SKM-1 treated with dmso at 0.1 percent for 144 hours (cell line): ENCODE results near the gene KLK6.

Experiments used
- DNase-seq: peaks from one replicate; lab custom pipeline; 2025; ENCODE audit not compliant: unreplicated experiment; lab: John Stamatoyannopoulos, UW

The KLK6 gene

GRCh38 chr19:50912727-50913716 is 56.4 kb downstream of the KLK6 start:
- no peak for DNase-seq

- no peak for DNase-seq
Measured at GRCh38 chr19:50912102-50912599, 57.2 kb downstream of the KLK6 start.

GRCh38 chr19:50911206-50912101 is 57.9 kb downstream of the KLK6 start, which contains the start of gene KLK4:
Gene KLK4, minus strand, starts transcription at chr19:50911395. Its CDS starts 657 bp downstream, at chr19:50910738.
- no peak for DNase-seq

DNA sequence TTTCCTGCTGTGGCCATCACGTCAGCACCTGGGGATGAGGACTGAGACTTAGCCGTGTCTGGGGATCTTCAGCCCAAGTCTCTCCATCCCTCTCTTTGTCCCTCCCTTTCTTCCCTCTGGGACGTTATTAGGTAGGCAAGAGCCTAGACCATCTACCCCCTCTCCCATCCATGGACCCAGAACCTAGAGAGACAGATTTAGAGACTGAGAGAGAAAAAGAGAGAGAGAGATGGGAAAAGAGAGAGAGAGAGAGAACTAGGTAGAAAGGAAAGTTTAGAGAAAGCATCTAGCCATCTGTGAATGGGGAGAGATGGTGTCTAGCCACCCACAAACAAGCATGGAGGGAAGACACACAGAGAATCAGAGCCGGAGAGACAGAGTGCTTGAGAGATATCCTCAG is 58.7 kb downstream of the KLK6 start:
- DNase-seq: no peak

- DNase-seq: no peak
Measured at GRCh38 chr19:50909240-50910070, 59.9 kb downstream of the KLK6 start.
